ENCODE data around the gene EDIL3.
"Not testable (repeated sequence)": the region's sequence is repeated elsewhere in the genome, so short reads cannot be mapped to it uniquely, and the experiment has no call there.

Gene EDIL3

DNA sequence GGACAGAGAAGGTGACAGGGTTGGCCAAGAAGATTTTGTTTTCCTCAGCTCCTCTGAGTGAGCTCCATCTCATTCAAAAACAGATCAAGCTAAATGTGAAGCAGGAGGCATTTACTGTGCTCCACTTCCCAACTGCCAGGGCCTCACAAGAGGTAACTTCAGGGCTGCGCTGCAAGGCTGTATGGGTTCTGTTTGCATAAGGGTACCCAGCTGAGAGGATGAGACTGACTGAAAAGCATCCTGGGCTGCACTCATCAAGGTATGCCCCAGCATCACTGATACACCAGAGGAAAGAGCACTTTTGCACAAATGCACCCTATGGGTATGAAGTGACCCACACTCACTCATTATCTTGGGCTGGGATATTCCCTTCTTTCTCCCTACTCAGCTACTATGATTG is 347.8 kb downstream of the EDIL3 start:
- no peak for DNase-seq
- in situ Hi-C loops (cut with HindIII; ENCODE audit: low pct_ligation_motif_present, low pct_unique_long_range_greater_than_20kb, low sequenced_read_pairs) = no loop called here

DNA sequence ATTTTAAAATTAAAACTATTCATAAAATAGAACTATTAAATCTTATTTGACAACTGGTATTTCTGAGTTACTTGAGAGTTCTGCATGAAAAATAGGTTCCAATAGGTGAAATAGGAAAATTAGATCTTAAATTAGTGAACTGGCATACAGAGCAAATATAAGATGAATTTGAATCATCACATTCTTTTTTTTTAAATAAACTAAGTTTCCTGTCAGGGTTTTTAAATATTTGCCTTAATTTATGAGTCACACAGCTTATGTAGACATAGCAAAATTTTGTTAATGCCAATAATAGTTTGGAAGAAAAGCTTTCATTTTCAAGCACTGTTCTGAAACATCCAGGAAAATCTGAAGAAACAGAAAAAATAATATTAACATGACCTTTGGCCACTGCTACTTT is 352.4 kb downstream of the EDIL3 start:
- no peak for DNase-seq
- in situ Hi-C loops (cut with HindIII; ENCODE audit: low pct_ligation_motif_present, low pct_unique_long_range_greater_than_20kb, low sequenced_read_pairs) = no loop called here

- in situ Hi-C loops (cut with HindIII; ENCODE audit: low pct_ligation_motif_present, low pct_unique_long_range_greater_than_20kb, low sequenced_read_pairs) = no loop called here
- no peak for DNase-seq
Observed at GRCh38 chr5:84028093-84028492, 356.6 kb downstream of the EDIL3 start.

- DNase-seq; in situ Hi-C loops (cut with HindIII; ENCODE audit: low pct_ligation_motif_present, low pct_unique_long_range_greater_than_20kb, low sequenced_read_pairs): not testable (repeated sequence)
Observed at GRCh38 chr5:84018521-84018920, 366.2 kb downstream of the EDIL3 start.

DNA sequence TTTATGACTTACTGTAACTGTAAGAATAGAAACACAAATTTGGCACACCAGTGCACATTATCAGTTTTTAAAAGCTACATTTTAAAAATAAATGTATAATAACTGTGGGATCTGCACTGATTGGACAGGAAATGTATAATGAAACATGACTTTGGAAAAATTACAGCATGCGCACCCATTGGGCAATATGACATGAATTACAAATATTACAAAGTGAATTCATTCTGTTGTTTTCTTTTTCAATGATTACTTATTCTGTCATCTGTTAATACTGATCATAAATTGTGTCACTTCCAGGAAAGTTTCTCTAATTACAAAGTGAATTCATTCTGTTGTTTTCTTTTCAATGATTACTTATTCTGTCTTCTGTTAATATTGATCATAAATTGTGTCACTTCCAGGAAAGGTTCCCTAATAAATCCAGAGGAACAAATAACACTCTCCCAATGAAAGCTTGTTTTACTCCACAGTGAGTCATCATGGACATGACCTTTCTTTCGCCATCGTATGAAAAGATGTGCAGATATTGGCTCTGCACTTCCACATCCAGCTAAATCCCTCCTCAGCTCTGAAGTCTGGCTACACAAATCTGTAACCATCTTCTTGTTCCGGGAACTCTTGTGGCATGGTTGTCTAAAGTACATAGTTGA is 367.0 kb downstream of the EDIL3 start:
- in situ Hi-C loops (cut with HindIII; ENCODE audit: low pct_ligation_motif_present, low pct_unique_long_range_greater_than_20kb, low sequenced_read_pairs) = no loop called here
- no peak for DNase-seq

- in situ Hi-C loops (cut with HindIII; ENCODE audit: low pct_ligation_motif_present, low pct_unique_long_range_greater_than_20kb, low sequenced_read_pairs) = no loop called here
- DNase-seq = no peak
Observed at GRCh38 chr5:84016085-84016484, 368.6 kb downstream of the EDIL3 start.

- in situ Hi-C loops (cut with HindIII; ENCODE audit: low pct_ligation_motif_present, low pct_unique_long_range_greater_than_20kb, low sequenced_read_pairs) = no loop called here
Observed at GRCh38 chr5:84014966-84015365, 369.7 kb downstream of the EDIL3 start.

DNA sequence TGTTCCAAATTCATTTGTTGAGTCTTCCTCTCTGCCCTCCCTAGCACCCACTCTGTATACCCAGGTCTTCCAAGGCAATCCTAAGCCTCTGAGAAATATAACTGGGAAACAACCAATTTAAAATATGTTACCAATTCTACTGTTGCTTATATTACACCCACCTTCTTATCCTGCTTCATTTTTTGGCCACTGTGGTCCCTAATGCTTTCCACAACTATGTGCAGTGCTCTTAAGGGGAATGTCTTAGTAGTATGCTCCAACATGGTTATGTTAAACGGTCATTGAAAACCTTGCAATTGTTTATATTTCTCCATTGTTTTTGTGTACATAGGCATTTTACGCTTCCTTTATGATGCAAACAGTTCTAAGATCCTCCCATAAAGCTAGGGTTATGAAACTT is 390.9 kb downstream of the EDIL3 start:
- no peak for DNase-seq
- in situ Hi-C loops (cut with HindIII; ENCODE audit: low pct_ligation_motif_present, low pct_unique_long_range_greater_than_20kb, low sequenced_read_pairs) = no loop called here

More at GRCh38 chr5:84014966-84015365, 369.7 kb downstream of the EDIL3 start:
- no peak for DNase-seq

GRCh38 chr5:83991566-83992224 is 393.0 kb downstream of the EDIL3 start:
- DNase-seq = no peak
- in situ Hi-C loops (cut with HindIII; ENCODE audit: low pct_ligation_motif_present, low pct_unique_long_range_greater_than_20kb, low sequenced_read_pairs) = no loop called here

DNA sequence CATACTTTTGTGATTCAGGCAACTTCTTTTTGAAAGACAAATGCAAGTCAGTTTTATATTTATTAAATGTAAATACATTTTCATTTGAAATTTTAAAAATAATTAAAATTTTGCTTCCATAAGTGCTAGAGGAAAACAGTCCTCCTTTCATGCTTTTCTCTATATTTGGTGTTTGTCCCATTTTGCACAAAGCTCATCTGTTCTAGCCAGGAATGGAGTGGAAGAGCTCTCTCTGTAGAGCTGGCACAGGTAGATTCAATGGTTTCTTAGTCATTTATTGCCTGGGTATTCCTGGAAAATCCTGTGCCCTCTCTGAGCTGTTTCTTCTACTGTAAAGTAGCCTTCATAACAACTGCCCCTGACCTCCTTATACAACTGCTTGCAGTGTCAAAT is 396.4 kb downstream of the EDIL3 start:
- in situ Hi-C loops (cut with HindIII; ENCODE audit: low pct_ligation_motif_present, low pct_unique_long_range_greater_than_20kb, low sequenced_read_pairs) = no loop called here
- no peak for DNase-seq

GRCh38 chr5:83987513-83988292 is 397.0 kb downstream of the EDIL3 start:
- in situ Hi-C loops (cut with HindIII; ENCODE audit: low pct_ligation_motif_present, low pct_unique_long_range_greater_than_20kb, low sequenced_read_pairs) = no loop called here
- DNase-seq = no peak

- no peak for DNase-seq
- in situ Hi-C loops (cut with HindIII; ENCODE audit: low pct_ligation_motif_present, low pct_unique_long_range_greater_than_20kb, low sequenced_read_pairs) = no loop called here
Observed at GRCh38 chr5:83983852-83984251, 400.8 kb downstream of the EDIL3 start.

GRCh38 chr5:83973925-83974815 is 410.5 kb downstream of the EDIL3 start:
- no peak for DNase-seq
- in situ Hi-C loops (cut with HindIII; ENCODE audit: low pct_ligation_motif_present, low pct_unique_long_range_greater_than_20kb, low sequenced_read_pairs) = no loop called here

DNA sequence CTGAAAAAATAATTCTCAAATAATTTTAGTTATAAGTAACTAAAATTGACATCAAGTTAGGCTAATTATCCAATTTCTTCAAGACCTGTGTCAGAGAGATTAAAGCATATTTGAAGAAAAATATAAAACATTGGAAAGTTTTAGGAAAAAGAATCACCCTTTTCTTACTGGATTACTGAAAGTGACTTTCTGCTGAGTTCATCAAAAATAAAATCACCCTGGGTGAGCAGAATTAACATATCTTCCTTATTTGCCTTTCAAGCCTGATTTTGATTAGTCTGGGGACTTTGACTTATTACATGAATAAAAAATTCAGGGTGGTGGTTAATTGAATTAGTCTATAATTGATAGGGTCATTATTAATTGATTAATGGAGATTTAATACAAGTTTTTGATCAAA is 411.8 kb downstream of the EDIL3 start:
- in situ Hi-C loops (cut with HindIII; ENCODE audit: low pct_ligation_motif_present, low pct_unique_long_range_greater_than_20kb, low sequenced_read_pairs) = no loop called here
- no peak for DNase-seq

DNA sequence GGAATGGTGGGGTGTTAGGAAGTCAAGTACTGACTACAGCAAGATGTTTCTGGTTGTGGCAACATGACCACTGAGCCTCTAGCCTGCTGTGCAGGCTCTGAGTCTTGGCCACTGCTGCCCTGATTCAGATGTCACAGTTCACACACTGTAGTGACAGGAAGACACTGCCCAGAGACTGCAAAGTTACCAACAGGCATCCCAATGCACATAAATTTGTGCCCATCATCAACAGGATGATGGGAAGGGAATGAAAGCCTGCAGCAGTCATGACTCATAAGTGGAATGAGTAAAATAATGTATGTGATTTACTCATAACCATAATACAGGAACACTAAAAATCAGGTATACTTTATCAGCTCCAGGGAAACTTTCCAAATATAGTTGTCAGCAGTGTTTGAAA is 412.4 kb downstream of the EDIL3 start:
- DNase-seq = no peak
- in situ Hi-C loops (cut with HindIII; ENCODE audit: low pct_ligation_motif_present, low pct_unique_long_range_greater_than_20kb, low sequenced_read_pairs) = no loop called here

GRCh38 chr5:83967417-83967816 is 417.3 kb downstream of the EDIL3 start:
- in situ Hi-C loops (cut with HindIII; ENCODE audit: low pct_ligation_motif_present, low pct_unique_long_range_greater_than_20kb, low sequenced_read_pairs) = no loop called here
- DNase-seq = no peak

DNA sequence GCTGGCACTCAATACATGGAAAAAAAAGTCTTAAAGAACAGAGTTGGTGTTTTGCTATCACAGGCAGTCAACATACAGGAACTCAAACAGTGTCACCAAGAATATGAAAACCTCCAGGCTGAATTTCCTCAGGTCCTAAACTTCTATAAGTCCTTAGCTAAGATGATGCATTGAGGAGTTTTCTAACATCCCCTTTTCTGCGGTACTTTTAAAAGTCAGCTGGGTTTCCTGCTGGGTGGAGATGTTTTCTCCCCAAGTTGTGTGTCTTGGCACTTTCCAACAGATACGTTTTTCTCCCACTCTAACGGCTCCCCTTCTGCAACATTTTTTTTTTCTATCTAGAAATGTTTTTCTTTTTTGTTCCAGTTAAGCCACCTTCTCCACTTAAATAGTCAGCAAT is 419.2 kb downstream of the EDIL3 start:
- in situ Hi-C loops (cut with HindIII; ENCODE audit: low pct_ligation_motif_present, low pct_unique_long_range_greater_than_20kb, low sequenced_read_pairs) = no loop called here
- no peak for DNase-seq

- no peak for DNase-seq
- in situ Hi-C loops (cut with HindIII; ENCODE audit: low pct_ligation_motif_present, low pct_unique_long_range_greater_than_20kb, low sequenced_read_pairs) = no loop called here
Observed at GRCh38 chr5:83964271-83964670, 420.4 kb downstream of the EDIL3 start.

DNA sequence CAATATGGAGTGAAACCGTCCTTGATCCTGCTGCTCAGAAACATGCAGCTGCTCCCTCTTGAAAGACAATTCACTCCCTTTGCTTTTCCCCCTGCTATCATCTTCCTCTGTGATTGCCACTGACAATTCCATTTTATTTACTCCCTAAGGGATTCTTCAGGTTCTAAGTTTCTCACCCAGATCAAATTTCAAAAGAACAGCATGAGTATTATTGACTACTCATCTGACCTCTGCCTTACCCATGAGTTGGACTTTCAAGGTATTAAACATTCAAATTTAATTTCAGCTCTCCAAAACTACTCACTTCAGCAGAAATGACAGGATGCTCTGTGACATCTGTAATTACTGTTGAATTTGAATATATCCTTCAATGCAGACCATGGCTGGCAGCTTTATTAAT is 427.5 kb downstream of the EDIL3 start:
- DNase-seq = no peak
- in situ Hi-C loops (cut with HindIII; ENCODE audit: low pct_ligation_motif_present, low pct_unique_long_range_greater_than_20kb, low sequenced_read_pairs) = no loop called here

Measured in ACHN (cell line).